GM19438 (cell line): ENCODE results near the gene ARID3A.

ENCODE experiments used
- ATAC-seq: cut with Tn5 transposase; IDR thresholded peaks from one replicate; pipeline ENCODE4 v1.9.1; 2021; ENCODE audit warnings: low read depth; ENCODE audit not compliant: unreplicated experiment

ARID3A gene

DNA sequence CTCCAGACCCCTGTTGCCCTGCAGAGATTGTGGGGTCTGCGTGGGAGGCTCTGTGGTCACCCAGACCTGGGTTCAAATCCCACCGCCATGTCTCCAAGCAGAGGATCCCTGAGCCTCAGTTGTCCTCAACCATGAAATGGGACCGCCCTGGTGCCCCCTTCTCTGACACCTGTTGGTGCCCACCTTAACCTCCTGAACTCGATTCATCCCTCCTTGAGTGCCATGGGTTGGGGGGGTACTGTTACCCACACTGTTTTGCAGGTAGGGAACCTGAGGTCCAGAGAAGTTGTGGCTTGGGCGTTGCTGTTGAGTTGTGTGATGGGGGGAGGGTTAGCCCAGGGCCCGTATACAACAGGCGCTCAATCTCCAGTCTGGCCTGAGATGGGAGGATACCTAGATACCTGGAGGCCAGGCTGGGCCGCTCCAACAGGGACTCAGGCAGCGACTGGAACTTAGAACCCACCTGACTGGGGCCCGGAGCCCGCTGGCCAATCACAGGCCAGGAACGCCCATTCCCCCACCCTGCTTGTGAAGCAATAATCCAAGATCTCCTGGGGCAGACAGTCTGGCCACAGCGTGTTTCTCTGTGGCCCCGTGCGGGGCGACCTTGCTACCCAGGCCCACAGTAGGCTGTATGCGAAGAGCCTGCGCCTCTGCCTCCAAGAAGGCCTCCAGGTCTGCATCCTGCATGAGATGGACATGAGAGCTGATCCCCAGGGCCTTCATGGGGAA lies 2.8 kb downstream of the ARID3A start:
- no peak for ATAC-seq

DNA sequence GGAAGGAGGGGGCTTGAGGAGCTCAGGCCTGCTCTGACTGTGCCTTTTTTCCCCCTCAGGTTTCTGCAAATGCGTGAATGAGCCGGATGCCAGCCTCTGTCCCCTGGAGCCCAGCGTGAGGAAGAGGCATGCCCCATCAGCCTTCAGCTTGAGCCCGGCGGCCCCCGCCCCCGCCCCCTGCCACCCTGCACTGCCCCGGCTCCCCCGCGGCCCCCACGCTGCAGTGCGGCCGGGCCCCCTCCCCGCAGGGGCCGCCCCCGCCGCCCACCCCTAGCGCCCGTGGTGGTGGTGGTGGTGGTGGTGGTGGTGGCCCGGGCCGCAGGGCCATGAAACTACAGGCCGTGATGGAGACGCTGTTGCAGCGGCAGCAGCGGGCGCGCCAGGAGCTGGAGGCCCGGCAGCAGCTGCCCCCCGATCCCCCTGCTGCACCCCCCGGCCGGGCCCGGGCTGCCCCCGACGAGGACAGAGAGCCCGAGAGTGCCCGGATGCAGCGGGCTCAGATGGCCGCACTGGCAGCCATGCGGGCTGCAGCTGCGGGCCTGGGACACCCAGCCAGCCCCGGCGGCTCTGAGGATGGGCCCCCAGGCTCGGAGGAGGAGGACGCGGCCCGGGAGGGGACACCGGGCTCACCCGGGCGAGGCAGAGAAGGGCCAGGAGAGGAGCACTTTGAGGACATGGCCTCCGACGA lies 3.5 kb downstream of the ARID3A start:
- no peak for ATAC-seq

DNA sequence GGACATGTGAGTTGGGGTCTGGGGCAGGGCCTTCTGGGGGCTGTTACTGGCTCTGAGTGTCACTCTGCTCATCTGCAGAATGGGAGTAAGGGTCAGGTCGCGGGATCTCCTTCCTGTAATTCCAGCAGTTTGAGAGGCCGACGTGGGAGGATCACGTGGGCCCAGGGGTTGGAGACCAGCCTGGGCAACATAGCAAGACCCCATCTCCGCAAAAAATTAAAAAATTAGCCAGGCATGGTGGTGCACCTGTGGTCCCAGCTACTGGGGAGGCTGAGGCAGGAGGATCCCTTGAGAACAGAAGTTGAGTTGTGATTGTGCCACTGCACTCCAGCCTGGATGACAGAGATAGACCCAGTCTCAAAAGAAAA lies 4.0 kb downstream of the ARID3A start:
- ATAC-seq = no peak

DNA sequence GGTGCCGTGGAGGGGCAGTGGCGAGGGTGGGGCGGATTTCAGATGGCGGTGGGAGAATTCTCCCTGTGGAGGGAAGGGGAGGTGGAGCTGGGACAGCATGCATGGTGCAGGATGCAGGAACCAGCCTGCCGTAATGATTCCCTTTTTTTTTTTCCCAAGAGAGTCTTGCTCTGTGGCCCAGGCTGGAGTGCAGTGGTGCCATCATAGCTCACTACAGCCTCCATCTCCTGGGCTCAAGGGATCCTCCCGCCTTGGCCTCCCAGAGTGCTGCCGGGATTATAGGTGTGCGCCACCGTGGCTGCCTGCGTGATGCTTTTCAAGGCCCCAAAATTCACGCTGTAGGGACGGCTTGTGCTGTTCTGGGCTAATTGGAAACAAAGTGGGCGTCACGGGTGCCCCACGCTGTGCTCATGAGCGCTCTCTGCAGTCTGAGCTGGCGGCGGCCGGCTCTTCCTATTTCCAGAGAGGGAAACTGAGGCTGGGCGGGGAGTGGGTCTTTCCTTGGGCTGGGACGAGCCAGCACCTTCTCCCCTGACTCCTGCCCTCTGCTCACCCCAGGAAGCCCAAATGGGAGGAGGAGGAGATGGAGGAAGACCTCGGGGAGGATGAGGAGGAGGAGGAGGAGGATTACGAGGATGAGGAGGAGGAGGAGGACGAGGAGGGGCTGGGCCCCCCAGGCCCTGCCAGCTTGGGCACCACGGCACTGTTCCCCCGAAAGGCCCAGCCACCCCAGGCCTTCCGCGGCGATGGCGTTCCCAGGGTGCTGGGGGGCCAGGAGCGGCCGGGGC lies 6.2 kb downstream of the ARID3A start:
- no peak for ATAC-seq

DNA sequence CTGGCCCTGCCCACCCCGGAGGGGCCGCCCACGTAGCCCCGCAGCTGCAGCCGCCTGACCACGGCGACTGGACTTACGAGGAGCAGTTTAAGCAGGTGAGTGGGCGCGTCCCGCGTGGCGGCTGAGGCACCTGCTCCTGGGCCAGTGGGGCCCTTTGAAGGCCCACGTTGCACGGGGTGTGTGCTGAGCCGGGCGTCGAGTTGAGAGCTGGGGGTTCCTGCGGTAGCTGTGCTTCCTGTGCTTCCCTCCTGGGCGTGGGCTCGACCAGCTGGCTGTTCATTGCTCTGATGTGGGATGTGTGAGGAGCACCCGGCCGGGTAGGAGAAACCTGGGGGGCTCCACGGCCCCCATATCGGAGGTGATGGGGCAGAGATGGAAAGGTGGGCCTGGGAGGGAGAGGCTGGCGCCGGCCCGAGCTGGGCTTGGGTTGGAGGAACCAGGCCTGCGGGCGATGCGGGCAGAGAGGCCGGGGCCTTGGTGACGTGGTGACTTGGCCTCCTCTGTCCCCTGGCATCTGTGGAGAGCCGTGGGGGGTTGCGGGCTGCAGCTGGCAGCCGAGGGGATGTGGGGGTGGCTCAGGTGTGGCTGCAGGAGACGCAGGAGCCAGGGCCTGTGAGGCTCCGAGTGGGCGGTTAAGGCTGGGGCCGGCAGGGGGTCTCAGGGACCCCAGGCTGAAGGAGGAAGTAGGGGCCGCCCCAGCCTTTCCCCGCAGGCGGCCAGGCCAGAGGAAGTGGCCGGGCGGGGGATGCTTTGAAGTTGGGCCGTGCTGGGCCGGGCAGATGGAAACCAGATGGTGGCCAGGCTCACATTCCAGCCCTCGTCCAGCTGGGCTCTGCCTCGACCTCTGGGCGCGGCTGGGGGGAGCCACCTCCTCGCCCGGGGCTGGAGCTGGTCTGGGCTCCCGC lies 7.1 kb downstream of the ARID3A start:
- ATAC-seq = no peak

DNA sequence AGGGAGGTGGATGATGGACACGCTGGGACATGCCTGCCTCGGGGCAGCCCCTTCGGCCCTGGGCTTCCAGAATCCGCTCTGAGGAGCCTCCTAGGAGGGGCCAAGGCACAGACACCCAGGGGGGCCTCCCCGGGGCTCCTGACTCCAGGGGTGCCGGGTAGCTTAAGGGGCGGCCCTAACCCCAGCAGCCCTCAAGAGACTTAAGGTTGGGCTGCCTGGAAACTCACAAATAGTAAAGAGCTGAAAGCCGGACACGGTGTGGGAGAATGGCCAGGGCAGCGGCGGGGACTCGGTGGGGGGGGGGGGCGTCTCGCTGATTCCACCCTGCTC lies 7.7 kb downstream of the ARID3A start:
- no peak for ATAC-seq

DNA sequence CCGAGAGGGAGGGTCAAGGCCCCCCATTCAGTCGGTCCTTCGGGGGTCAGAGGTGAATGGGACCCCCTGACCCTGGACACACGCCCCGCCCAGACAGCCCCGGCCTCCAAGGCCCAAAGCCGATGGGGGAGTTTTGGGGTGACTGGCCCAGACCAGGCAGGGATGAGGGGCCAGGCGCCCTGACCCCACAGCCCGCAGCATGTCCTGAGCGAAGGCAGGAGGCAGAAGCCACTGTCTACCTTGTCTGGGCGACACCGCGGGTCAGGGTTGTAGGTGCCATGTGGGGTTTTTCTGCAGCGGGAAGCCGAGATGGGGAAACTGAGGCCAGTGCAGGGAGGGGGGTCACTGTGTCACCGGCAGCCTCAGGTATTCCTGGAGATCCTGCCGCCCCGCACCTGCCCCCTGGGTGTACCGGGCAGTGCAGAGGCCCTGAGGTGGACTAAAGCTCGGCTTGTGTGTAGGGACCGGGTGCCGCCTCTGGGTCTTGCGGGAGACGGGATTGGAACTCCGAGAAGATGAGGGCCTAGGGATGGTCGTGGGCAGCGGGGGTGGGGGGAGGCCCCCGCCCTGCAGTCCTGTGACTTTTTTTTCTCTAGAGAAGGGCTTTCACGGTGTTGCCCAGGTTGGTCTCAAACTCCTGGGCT lies 8.5 kb downstream of the ARID3A start:
- no peak for ATAC-seq

DNA sequence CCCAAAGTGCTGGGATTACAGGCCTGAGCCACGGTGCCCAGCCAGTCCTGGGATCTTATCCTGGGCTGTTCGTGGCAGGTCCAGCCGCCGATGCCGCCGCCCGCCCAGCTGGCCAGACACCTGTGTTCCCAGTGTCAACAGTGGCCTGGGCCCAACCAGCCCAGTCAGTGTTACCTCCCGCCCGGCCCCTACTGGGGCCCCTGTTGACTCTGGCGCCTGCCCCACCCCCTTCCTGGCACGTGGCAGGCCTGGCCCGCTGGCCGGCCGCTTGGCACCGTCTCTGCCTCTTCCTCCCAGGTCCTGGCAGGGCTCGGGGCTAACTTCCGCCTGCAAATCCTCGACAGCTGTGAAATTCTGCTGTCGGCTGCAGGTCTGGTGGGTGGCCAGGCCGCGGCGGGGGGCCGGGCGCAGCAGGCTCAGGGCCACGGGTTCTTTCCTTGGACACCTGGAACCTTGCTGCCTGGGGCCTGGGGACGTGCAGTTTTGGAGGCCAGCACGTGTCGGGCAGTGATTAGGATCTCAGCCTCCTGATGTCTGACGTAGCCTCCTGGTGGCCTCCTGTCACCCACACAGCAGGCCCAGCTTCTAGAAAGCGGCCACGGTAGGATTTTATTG lies 9.1 kb downstream of the ARID3A start:
- ATAC-seq = no peak

DNA sequence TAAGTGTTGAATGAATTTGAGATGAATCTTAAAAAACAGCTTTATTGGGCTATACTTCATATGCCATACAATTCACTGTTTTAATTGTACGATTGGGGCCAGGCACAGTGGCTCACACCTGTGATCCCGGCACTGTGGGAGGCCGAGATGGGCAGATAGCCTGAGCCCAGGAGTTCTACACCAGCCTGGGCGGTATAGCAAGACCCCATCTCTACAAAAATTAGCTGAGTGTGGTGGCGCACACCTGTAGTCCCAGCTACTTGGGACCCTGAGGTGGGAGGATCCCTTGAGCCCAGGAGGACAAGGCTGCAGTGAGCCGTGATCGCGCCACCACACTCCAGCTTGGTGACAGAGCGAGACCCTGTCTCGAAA lies 10.3 kb downstream of the ARID3A start:
- ATAC-seq = no peak

DNA sequence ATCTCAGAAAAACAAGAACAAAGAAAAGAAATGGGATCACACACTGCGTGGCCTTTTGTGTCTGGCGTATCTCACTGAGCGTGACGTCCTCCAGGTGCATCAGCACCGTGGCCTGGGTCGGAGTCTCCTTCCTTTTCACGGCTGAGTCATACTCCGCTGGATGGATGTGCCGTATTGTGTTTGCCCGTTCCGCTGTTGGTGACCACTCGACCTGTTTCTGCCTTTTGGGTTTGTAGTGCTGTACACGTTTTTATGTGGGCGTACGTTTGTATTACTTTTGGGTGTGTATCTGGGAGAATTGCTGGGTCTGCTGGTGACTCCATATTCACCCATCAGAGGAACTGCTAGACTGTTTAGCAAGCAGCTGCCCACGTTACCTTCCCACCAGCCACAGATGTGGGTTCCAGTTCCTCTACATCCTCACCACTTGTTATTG lies 11.4 kb downstream of the ARID3A start:
- ATAC-seq = no peak

DNA sequence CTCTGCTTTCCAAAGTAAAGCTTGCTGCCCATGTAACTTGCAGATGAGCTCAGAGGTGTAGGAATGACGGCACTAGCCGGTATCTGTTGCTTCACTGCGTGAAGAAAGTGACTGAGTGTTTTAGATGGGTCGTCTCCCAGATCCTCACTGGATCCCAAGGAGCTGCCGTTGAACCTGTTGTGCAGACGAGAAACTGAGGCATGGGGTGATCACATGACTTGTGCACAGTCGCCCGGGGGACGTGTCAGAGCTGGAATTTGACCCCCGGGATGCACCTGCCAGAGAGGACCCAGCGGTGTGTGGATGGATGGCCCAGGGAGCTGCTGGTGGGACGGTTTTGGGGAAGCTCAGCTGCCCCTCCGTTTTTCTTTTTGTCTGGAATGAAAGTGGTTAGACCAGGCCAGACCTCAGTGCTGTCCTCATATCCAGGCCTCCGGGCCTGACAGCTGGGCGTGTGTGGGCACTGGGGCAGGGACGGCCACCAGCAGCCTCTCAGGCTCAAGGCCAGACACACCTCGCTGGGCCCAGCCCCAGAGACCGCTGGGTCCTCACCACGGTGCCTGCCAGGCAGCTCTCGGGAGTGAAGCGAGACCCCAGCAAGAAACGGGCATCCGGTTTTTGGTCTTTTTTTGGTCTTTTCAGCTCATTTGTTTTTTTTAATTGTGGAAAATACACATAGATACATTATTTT lies 12.5 kb downstream of the ARID3A start:
- ATAC-seq = no peak

DNA sequence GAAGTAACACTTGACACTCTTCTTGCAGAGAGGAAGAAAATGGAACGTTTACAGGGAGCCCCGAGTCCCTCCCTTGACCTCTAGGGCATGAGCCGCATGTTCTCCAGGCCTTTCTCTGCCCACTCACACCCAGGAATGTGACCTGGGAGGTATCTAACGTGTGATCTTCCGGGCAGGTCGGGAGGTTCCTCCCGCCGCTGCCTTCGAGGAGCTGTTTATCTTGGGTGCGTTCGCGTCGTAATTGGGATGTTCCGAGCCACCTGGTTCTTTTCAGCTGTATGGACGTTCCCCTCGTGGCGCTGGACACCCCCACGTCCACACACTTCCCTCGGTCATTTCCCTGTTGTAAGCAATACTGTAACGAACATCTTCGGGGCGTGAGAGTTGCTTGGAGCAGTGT lies 13.6 kb downstream of the ARID3A start:
- no peak for ATAC-seq

DNA sequence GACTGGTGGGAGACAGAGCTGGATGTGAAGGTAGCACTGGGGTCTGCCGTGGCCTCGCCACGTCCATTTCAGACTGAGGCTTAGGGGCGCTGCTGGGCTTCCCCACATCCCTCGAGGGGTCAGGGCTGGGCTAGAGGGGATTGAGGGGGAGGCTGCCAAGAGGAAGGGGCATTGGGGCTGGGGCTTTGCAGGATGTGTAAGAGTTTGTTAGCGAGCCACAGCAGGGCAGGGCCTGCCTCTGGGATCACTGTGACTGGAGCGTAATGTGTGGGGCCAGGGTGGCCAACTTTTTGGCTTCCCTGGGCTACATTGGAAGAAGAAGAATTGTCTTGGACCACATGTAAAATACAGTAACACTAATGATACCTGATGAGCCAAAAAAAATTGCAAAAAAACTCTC lies 14.1 kb downstream of the ARID3A start:
- no peak for ATAC-seq

DNA sequence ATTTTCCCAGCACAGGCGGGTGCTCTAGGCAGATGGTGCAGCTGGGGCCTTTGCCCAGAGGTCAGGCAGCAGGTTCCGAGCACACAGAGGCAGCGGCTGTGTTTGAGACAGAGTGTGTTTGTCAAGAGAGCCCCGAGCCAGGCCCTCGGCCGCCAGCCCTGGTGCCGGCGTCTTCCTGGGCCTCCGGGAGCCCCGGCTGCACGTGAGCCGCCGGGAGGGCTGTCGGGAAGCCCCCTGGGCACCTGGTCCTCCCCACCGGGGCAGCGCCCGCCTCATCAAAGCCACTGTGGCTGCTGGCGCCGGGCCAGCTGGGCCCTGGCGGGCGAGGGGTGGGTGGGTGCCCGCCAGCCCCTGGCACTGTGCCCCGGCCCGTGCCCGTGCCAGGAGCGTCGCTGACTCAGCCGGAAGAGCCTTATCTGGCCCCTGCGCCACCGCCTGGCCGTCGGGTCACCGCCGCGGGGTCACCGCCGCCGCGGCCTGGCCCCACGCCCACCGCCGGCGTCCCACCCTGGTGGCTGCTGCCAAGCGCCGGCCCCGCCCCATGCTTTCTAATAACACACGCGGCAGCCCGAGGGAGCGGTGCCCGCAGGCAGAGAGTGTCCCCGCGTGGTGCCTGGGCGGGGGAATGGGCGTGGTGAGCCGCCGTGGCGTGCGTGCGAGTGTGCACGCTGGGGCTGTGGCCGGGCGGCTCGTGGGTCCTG lies 14.9 kb downstream of the ARID3A start:
- ATAC-seq = no peak

DNA sequence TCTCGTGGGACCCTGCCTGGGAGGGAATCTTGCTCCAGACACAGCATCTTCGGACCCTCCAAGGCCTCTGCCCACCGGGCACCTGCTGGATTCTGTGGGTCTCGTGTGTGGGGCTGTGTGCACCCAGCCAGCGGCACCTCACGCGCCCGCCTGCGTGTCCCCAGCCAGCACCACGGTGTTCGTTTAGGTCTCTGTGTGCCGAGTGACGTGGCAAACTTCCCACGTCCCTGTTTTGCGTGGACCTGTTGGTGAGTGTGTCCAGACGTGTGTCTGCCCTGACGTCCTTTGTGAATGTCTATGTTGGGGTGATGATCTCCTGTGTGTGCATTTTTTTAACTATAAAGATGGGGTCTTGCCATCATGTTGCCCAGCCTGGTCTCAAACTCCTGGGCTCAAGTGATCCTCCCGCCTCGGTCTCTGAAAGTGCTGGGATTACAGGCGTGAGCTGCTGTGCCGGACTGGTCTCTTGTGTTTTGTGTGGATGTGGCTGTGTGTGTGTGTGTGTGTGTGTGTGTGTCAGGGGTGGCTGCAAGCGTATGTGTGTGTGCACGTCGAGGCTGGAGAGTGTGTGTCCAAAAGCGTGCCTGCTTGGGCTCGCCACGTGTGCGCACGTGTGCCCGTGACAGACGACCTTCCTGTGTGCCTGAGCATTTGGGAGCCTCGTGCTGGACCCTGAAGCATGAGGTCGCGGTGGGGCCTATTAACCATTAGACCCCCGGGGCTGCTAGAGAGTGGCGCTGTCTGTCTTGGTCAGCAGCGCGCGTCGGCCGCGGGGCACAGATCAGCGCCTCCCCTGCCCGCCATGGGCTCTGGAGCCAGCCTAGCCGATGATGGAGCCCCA lies 15.7 kb downstream of the ARID3A start:
- no peak for ATAC-seq

DNA sequence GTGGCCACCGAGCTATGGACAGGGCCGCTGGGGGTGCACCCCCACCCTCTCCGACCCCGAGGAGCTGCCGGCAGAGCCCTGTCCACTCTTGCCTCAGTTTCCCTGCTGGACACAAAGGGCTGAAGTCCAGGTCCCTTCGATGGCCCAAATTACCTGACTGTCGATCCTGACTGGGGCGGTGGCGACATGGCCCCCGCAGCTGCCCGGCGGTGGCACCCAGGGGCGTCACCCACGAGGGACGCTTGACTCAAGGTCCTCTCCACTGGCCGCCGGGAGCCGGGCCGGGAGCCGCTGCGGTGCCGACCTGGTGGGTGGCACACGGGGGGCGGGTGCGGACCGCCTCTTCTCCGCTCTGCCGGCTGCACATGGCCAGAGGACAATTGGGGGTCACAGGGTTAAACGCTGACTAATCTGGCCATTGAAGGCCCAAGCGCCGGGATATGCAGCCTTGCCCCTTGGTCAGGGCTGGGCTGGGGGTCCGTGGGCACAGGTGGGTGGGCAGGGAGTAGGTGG lies 16.4 kb downstream of the ARID3A start:
- no peak for ATAC-seq

DNA sequence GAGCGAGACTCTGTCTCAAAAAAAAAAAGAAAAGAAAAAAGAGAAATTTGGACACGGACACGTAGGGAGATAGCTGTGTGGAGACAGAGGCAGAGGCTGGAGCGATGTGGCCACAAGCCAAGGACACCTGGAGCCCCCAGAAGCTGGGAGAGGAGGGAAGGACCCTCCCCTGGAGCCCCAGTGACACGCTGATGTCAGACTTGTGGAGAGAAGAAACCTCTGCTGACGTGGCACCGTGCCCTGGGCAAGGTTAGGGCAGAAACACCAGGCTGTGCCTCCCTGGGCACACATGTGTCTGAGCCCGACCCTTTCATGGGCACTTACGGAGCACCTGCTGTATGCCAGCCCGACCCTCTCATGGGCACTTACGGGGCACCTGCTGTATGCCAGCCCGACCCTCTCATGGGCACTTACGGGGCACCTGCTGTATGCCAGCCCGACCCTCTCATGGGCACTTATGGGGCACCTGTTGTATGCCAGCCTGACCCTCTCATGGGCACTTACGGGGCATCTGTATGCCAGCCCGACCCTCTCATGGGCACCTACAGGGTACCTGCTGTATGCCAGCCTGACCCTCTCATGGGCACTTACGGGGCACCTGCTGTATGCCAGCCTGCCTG lies 17.8 kb downstream of the ARID3A start:
- ATAC-seq = no peak
